ENCODE results near the gene MIEF2. TPM values are rescaled to one million over a fixed set of nuclear protein-coding genes. Genes with fewer than 3 reads are reported as not detected.
A peak's percentile ranks its signal among the peaks of the same experiment; 100 is the strongest.

The MIEF2 gene
- total and polyA plus RNA-seq, 2 donors (not counting 3 experiments of a cell fraction or from before 2014, with no cell fraction given): 8.3 to 22.7 TPM

GRCh38 chr17:18256776-18257175 is 3.7 kb upstream of the MIEF2 start:
- Histone ChIP-seq H3K4me3 (replicated peaks in 1 of 3; ENCODE audit: insufficient read depth in 1 of 3, low read depth in 1 of 3, low read length in 3 of 3) (no peak overlapping the region), H3K27me3 (ENCODE audit: control insufficient read depth in 2 of 2, insufficient read depth in 2 of 2, low read length in 2 of 2) (no peaks in the 10 kb centered on the region), H3K9me1 (replicated peaks; ENCODE audit: control insufficient read depth, extremely low read depth, insufficient read depth, low read length) (no peaks in the 10 kb centered on the region), H3K4me1 (ENCODE audit: control insufficient read depth, extremely low read depth, insufficient read depth, low read length) (peaks cover 14% of the 10 kb centered on the region), H3K27ac (ENCODE audit: insufficient read depth, low read depth, low read length) (no peak overlapping the region), H3K4me2 (ENCODE audit: insufficient read depth, low read length) (peak overlapping the region; percentile 26), H3K36me3 (ENCODE audit: control insufficient read depth in 2 of 2, extremely low read depth in 1 of 2, insufficient read depth in 2 of 2, low read length in 2 of 2) (peaks cover 4 to 44% of the 10 kb centered on the region in 2 experiments), H4K20me1 (replicated peaks; ENCODE audit: control insufficient read depth, extremely low read depth, insufficient read depth, low read length) (no peaks in the 10 kb centered on the region), H3K79me2 (ENCODE audit: control insufficient read depth, insufficient read depth, low read length) (peaks cover 23% of the 10 kb centered on the region), H2AFZ (ENCODE audit: low read depth, low read length) (no peak overlapping the region), H3K9me3 (replicated peaks; ENCODE audit: control insufficient read depth, insufficient read depth, low read length) (no peaks in the 10 kb centered on the region), H3K9ac (replicated peaks; ENCODE audit: extremely low read depth, insufficient read depth, low read length) (no peak overlapping the region)
- POLR2A ChIA-PET: no interaction called here
- FAIRE-seq (no peak), DNase-seq (ENCODE audit: low read depth, low spot score) (no peak)
- intact Hi-C loops (cut with micrococcal nuclease) (no loop called here), dilution Hi-C loops (cut with MboI; ENCODE audit: extremely low pct_ligation_motif_present, low sequenced_read_pairs) (no loop called here)
- CTCF ChIA-PET: interaction anchor here (2.5 kb wide), 1 partner anchor 9 kb away, joined by 12 read pairs; no protein-coding TSS in a partner anchor
- no TSS peak for BruUV-seq (replicated peaks)
- TF ChIP-seq FOS (IDR thresholded peaks at IDR 0.05; ENCODE audit: borderline replicate concordance, insufficient read depth, low read length) (no peak), MAX (IDR thresholded peaks at IDR 0.05; ENCODE audit: insufficient read depth, insufficient read length) (no peak), POLR2A (IDR thresholded peaks at IDR 0.05; ENCODE audit: low read depth, low read length) (no peak)

GRCh38 chr17:18257268-18257981 is 3.0 kb upstream of the MIEF2 start:
- no peaks in the 10 kb centered on the region for H3K27me3 ChIP-seq (ENCODE audit: control insufficient read depth in 2 of 2, insufficient read depth in 2 of 2, low read length in 2 of 2)
- peak overlapping the region; percentile 26 for H3K4me2 ChIP-seq (ENCODE audit: insufficient read depth, low read length)
- dilution Hi-C loops (cut with MboI; ENCODE audit: extremely low pct_ligation_motif_present, low sequenced_read_pairs): no loop called here
- no peaks in the 10 kb centered on the region for H3K9me1 ChIP-seq (replicated peaks; ENCODE audit: control insufficient read depth, extremely low read depth, insufficient read depth, low read length)
- peak overlapping the region; percentile 79 for H2AFZ ChIP-seq (ENCODE audit: low read depth, low read length)
- no peaks in the 10 kb centered on the region for H4K20me1 ChIP-seq (replicated peaks; ENCODE audit: control insufficient read depth, extremely low read depth, insufficient read depth, low read length)
- DNase-seq (ENCODE audit: low read depth, low spot score): no peak
- POLR2A ChIA-PET: no interaction called here
- peak overlapping the region; percentile 82 for H3K9ac ChIP-seq (replicated peaks; ENCODE audit: extremely low read depth, insufficient read depth, low read length)
- TSS peak; percentile 9 for BruUV-seq (replicated peaks)
- H3K79me2 ChIP-seq (ENCODE audit: control insufficient read depth, insufficient read depth, low read length): peaks cover 23% of the 10 kb centered on the region
- peaks cover 4 to 38% of the 10 kb centered on the region in 2 experiments for H3K36me3 ChIP-seq (ENCODE audit: control insufficient read depth in 2 of 2, extremely low read depth in 1 of 2, insufficient read depth in 2 of 2, low read length in 2 of 2)
- peak overlapping the region; percentile 66 to 84 (median 82) for H3K4me3 ChIP-seq (replicated peaks in 1 of 3; ENCODE audit: insufficient read depth in 1 of 3, low read depth in 1 of 3, low read length in 3 of 3)
- no peaks in the 10 kb centered on the region for H3K9me3 ChIP-seq (replicated peaks; ENCODE audit: control insufficient read depth, insufficient read depth, low read length)
- H3K4me1 ChIP-seq (ENCODE audit: control insufficient read depth, extremely low read depth, insufficient read depth, low read length): peaks cover 14% of the 10 kb centered on the region
- intact Hi-C loops (cut with micrococcal nuclease): no loop called here
- TF ChIP-seq MAX (IDR thresholded peaks at IDR 0.05; ENCODE audit: insufficient read depth, insufficient read length) (no peak), CTCF (IDR thresholded peaks at IDR 0.05; ENCODE audit: extremely low read depth in 1 of 2, insufficient read depth in 1 of 2, low read depth in 1 of 2, low read length in 2 of 2) (no peak), JUN (IDR thresholded peaks at IDR 0.05; ENCODE audit: borderline replicate concordance, insufficient read depth, insufficient read length, low read depth) (no peak), FOS (IDR thresholded peaks at IDR 0.05; ENCODE audit: borderline replicate concordance, insufficient read depth, low read length) (no peak), POLR2A (IDR thresholded peaks at IDR 0.05; ENCODE audit: low read depth, low read length) (no peak), GATA2 (IDR thresholded peaks at IDR 0.05; ENCODE audit: insufficient read depth, insufficient read length, low read depth, low read length) (no peak), POLR2AphosphoS5 (IDR thresholded peaks at IDR 0.05; ENCODE audit: insufficient read depth, low read depth, low read length) (no peak)
- CTCF ChIA-PET: interaction anchor here (2.5 kb wide), 1 partner anchor 9 kb away, joined by 12 read pairs; no protein-coding TSS in a partner anchor
- peak overlapping the region; percentile 85 for H3K27ac ChIP-seq (ENCODE audit: insufficient read depth, low read depth, low read length)
- FAIRE-seq: no peak
